GM19099 (cell line): ENCODE data around the gene PPP1R12B.

Source experiments
- POLR2A ChIP-seq: IDR thresholded peaks from 3 replicates; pipeline ENCODE4 v1.6.1; 2011; ENCODE audit warnings: low read depth; ENCODE audit not compliant: insufficient read length; ENCODE audit errors: extremely low read depth

PPP1R12B gene

GRCh38 chr1:202521886-202522285 lies 173.4 kb downstream of the PPP1R12B start:
- no peak for TF ChIP-seq POLR2A

- TF ChIP-seq POLR2A: no peak
Measured at GRCh38 chr1:202531472-202531811, 182.9 kb downstream of the PPP1R12B start.

- TF ChIP-seq POLR2A: no peak
Measured at GRCh38 chr1:202540014-202540413, 191.5 kb downstream of the PPP1R12B start.

GRCh38 chr1:202540448-202540847 lies 191.9 kb downstream of the PPP1R12B start:
- no peak for TF ChIP-seq POLR2A

GRCh38 chr1:202547215-202547614 lies 198.7 kb downstream of the PPP1R12B start:
- no peak for TF ChIP-seq POLR2A

GRCh38 chr1:202551683-202552082 lies 203.2 kb downstream of the PPP1R12B start:
- TF ChIP-seq POLR2A: no peak

- TF ChIP-seq POLR2A: no peak
Measured at GRCh38 chr1:202553560-202554038, 205.1 kb downstream of the PPP1R12B start.

- TF ChIP-seq POLR2A: no peak
Measured at GRCh38 chr1:202561240-202561639, 212.7 kb downstream of the PPP1R12B start.

- no peak for TF ChIP-seq POLR2A
Measured at GRCh38 chr1:202561726-202562443, 213.4 kb downstream of the PPP1R12B start.

GRCh38 chr1:202562444-202563060 lies 214.1 kb downstream of the PPP1R12B start:
- no peak for TF ChIP-seq POLR2A

- TF ChIP-seq POLR2A: no peak
Measured at GRCh38 chr1:202563818-202564217, 215.3 kb downstream of the PPP1R12B start.

GRCh38 chr1:202564958-202565495 lies 216.5 kb downstream of the PPP1R12B start:
- no peak for TF ChIP-seq POLR2A

- TF ChIP-seq POLR2A: no peak
Measured at GRCh38 chr1:202565890-202566602, 217.5 kb downstream of the PPP1R12B start.

GRCh38 chr1:202567738-202568137 lies 219.2 kb downstream of the PPP1R12B start:
- TF ChIP-seq POLR2A: no peak

GRCh38 chr1:202568410-202568809 lies 219.9 kb downstream of the PPP1R12B start:
- no peak for TF ChIP-seq POLR2A
